Fibroblast of skin of right biceps (primary cell): Measurements from ENCODE around the gene ALDH1B1.

Source experiments
- DNase-seq: peaks from one replicate; pipeline ENCODE4 v3.0.0-alpha.2; 2013

ALDH1B1 gene

GRCh38 chr9:38441347-38442085 lies 49.0 kb downstream of the ALDH1B1 start:
- no peak for DNase-seq

- no peak for DNase-seq
Measured at GRCh38 chr9:38442473-38443096, 50.1 kb downstream of the ALDH1B1 start.

GRCh38 chr9:38443181-38443580 lies 50.7 kb downstream of the ALDH1B1 start:
- peak; percentile 57 for DNase-seq

- DNase-seq, result peak; percentile 61
Measured at GRCh38 chr9:38443597-38443996, 51.1 kb downstream of the ALDH1B1 start.

GRCh38 chr9:38445154-38446043 lies 52.9 kb downstream of the ALDH1B1 start:
- no peak for DNase-seq

GRCh38 chr9:38447703-38448102 lies 55.2 kb downstream of the ALDH1B1 start:
- DNase-seq, result no peak
